Keratinocyte (primary cell): Measurements from ENCODE around the gene PPP4C.

Experiments
- CTCF ChIP-seq, 3 experiments: IDR thresholded peaks in 1 of 3; conservative IDR thresholded peaks in 1 of 3; optimal IDR thresholded peaks in 1 of 3; 2 replicates in 2 of 3; 3 replicates in 1 of 3; pipeline versions ENCODE3 to v1.5.1; 2011; ENCODE audit warnings: low read length in 3 of 3, mild to moderate bottlenecking in 3 of 3, moderate library complexity in 2 of 3, control low read depth in 1 of 3, inconsistent platforms in 1 of 3; ENCODE audit not compliant: insufficient read depth in 2 of 3; ENCODE audit errors: extremely low read depth in 1 of 3
- EZH2 ChIP-seq: IDR thresholded peaks from one replicate; pipeline ENCODE4 v1.6.1; 2012; ENCODE audit warnings: inconsistent platforms, mild to moderate bottlenecking, low read length, moderate library complexity

GRCh38 chr16:30030841-30031413 lies 44.9 kb upstream of the PPP4C start, which contains the start of gene TLCD3B:
- TF ChIP-seq CTCF (optimal IDR thresholded peaks at IDR 0.05 in 1 of 3, IDR thresholded peaks at IDR 0.05 in 1 of 3, conservative IDR thresholded peaks at IDR 0.05 in 1 of 3; ENCODE audit: extremely low read depth in 1 of 3, insufficient read depth in 2 of 3, low read length in 3 of 3) (no peak), EZH2 (no peak)
